Activated CD8-positive, alpha-beta memory T cell treated with anti-CD3 and anti-CD28 coated beads, Interleukin-2, amount 50 U/mL, for 48 hours (primary cell): ENCODE measurements around the gene PLB1.

Source experiments
- DNase-seq: peaks from one replicate; pipeline ENCODE4 v3.0.0-alpha.2; 2020

The PLB1 gene

DNA sequence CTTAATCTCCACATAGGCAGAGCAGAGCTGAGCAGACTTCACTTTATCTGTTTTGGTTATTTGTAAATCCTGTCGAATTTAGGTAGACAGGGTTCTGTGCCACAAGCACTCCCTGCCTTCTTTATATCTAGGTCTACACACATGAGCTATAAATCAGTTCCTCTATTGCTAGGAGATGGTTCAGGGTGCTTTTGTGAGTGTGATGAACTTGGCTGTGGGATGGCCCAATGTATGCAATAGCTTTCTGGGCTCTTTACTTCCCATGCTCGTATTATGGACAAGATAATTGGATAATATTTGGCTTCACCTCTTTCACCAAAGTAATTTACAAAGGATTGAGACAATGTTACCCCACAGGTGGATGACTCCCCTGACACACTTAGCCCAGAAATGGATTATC is 72.2 kb downstream of the PLB1 start:
- DNase-seq, result no peak

DNA sequence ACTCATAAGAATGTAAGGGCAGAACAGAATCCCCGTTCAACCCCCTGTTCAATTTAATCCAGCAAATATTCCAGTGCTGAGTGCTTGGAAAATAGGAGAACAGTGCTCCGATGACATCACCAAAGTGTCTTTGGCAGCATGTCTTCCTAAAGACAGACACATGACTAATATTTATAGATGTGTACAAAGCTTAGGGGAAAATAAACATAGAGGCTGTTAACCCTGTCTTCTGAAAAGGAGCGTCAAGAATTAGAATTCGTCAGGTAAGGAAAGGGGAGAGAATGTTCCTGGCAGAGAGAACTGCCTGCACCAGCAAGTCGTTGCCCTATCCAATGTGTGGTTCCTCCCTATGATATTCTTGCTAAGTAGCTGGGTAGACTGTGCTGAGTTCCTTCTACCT is 72.7 kb downstream of the PLB1 start:
- DNase-seq, result no peak

DNA sequence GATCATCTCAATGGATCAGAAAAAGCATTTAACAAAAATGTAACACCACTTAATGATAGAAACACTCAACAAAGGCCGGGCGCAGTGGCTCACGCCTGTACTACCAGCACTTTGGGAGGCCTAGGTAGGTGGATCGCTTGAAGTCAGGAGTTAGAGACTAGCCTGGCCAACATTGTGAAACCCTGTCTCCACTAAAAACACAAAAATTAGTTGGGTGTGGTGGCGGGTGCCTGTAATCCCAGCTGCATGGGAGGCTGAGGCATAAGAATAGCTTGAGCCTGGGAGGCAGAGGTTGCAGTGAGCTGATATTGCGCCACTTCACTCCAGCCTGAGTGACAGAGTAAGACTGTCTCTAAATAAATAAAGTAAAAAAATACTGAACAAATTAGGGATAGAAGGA is 74.6 kb downstream of the PLB1 start:
- DNase-seq, result no peak

DNA sequence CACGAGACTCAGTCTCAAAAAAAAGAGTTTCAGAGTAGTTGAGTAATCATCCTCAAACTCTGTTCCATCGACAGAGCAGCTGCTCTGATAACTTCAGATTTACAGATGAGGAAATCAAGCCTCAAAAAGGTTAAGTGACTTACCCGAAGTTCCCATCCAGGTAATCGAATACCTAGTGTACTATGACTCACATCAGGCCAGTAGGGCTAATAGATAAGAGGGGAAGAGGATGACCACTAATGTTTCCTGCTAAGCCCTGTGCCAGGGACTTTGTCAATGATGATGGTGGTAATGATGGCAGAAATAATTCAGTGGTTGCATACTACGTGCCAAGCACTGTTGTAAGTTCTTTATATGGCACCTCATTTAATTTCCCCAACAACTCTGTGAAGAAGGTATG is 80.9 kb downstream of the PLB1 start:
- no peak for DNase-seq

DNA sequence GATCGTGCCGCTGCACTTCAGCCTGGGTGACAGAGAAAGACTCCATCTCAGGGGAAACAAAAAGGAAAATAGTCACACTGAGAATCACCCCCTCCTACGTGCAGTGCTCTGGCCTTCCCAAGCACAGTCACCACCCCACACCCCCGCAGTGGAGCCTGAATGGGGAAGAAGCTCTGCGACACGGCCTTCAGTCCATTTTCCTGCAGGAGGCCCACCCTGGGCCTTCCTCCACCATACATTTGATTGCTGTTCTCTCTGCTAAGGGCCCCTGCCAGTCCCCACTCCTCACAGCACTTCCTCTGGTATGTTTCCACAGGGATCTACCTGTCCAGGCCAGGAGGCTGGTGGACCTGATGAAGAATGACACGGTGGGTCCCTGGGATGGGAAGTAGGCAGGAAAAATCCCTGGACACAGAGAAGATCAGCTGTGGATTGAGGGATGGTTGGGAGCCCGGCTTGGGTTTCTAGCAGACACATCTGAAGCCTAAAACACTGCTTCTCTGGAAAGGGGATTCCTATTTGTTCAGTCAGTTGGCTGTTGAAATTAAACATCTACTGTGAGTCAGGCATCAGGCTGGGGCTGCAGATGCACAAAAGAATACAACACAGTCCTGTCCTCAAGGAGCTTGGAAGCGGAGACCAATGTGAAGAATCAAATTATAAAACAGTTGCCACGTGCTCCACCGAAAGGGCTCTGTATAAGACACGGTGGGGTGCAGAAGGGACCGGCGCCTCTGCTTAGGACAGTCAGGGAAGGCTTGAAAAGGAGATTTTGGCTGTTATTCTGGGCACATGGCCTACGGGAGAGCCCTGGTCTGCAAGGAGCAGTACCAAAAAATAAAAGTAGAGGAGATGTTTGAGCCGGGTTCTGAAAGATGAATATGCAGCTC is 82.2 kb downstream of the PLB1 start:
- DNase-seq, result peak; percentile 28

- DNase-seq, result no peak
These were observed 82.9 kb downstream of the PLB1 start for GRCh38 chr2:28578774-28579173.

- DNase-seq, result no peak
These were observed 83.7 kb downstream of the PLB1 start for GRCh38 chr2:28579606-28580005.

GRCh38 chr2:28580078-28580477 is 84.2 kb downstream of the PLB1 start:
- no peak for DNase-seq

- DNase-seq, result no peak
These were observed 85.5 kb downstream of the PLB1 start for GRCh38 chr2:28581312-28581711.

GRCh38 chr2:28582152-28582551 is 86.3 kb downstream of the PLB1 start:
- DNase-seq, result no peak

DNA sequence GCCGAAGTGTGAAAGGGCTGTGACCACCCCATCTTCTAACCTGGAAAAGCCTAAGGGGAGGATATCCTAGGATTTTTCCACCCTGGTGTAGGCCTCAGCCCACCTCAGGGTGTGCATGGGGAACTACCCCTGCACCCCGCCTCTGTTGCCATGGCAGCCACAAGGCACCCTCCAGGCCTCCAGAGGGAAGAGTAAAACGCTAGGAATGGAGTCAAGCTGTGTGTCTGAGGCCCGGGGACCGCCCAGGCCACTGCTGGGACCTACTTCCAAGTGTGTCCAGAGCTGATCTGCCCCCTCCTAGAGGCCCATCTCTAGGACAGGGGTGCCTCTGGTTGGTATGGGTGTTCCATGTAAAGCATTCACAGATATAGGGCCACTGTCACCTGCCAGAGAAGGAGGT is 86.7 kb downstream of the PLB1 start:
- no peak for DNase-seq

GRCh38 chr2:28583899-28584553 is 88.2 kb downstream of the PLB1 start:
- DNase-seq, result peak; percentile 83

- no peak for DNase-seq
These were observed 91.0 kb downstream of the PLB1 start for GRCh38 chr2:28586867-28587266.

- DNase-seq, result no peak
These were observed 91.8 kb downstream of the PLB1 start for GRCh38 chr2:28587526-28588291.

DNA sequence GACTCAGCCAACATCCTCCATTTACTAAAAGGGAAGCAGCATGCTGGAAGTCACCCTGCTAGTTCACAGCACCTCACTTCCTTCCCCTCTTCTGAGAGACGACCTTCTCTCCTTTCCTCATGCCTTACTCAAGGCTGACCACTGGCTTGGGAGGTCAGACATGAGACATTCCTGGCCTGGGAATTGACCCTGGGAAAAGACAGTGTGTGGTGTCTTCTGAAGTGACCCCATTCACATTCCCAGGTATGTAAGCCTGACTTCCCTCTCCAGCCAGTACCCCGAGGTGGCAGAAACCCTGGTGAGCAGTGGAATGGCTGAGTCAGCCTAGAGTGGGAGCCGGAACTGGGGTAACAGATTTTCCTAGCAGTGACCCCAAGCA is 92.4 kb downstream of the PLB1 start:
- no peak for DNase-seq

DNA sequence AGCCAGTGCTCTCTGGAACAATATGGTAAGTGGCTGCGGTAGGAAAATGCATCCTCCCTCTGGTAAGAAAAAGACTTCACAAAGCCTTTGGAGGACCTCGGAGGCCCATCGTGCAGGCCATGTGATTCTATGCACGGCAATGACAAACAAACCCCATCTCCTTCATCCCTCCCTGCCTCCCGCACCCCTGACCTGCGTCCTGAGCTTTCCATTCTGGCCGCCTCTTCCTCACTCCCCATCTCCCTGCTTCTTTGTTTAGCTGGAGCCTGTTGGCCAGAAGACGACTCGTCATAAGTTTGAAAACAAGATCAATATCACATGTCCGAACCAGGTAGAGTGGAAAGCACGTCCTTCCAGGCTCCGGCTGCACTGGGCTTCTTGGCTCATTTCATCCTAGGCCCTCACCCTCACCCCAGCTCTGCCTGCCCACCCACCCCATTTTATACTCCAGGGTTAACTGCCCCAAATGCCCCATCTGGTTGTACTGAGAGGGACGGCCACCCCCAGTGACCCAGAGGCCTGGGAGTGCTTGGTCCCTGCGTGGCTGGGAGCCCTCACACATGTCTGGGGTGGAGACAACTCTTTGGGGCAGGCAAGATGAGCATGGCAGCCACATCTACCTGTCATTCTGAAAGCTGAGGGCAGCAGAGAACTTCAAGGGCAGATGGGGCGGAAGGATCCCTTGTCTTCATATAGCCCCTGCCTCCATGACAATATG is 94.0 kb downstream of the PLB1 start:
- DNase-seq, result no peak

GRCh38 chr2:28590496-28591301 is 94.8 kb downstream of the PLB1 start:
- DNase-seq, result no peak

DNA sequence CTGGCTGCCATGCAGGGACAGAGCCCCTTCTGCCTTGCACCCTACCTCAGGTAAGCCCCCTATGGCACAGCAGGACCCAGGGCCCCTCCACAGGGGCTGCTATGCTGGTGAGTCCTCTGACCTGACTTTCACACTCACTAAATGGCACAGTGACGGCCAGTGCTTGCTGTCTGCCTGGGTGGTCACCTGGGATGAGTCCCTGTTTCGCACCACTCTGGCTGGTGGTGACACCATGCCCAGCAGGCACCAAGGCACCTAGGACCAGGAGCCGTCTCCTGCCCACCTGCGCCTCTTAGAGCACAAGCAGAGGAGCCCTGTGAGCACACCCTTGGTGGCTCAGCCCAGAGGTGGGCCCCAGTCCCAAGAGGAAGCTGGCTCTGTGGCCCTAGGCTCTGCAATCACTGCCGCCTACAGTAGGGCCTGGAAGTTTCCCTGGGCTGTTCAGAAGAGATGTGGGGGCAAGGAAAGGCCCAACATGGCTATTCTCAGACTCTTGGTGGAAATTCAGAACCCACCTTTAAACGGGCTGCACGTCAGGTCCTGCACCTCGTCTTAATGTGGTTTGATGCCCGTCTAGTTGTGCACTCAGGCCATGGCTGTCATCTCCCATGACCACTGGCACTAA is 96.0 kb downstream of the PLB1 start:
- no peak for DNase-seq

- DNase-seq, result no peak
These were observed 96.6 kb downstream of the PLB1 start for GRCh38 chr2:28592481-28592880.

DNA sequence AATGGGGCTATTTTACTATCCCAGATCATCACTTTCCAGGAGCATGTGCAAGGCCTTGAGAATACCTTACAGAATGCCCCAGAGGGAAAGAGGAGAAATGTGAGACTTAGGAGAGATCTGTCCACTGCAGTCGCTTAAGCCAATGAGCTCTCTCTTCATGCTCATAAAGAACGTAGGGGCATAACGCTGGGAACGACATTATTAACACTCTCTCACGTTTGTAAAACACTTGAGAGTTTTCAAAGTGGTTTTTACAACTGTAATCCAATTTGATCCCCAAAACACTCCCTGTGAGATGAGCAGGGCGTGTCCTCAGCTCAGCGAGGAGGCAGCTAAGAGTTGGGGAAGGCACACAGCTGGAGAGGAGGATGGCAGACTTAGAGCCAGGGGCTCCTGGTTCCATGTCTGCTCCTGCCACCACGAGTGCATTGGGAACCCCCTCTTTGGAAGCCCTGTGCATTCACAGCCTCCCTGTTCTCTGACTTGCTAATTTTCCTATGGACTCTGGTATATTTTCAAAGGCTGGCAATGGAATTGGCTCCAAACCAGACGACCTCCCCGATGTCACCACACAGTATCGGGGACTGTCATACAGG is 97.4 kb downstream of the PLB1 start:
- no peak for DNase-seq

GRCh38 chr2:28594000-28594331 is 98.1 kb downstream of the PLB1 start:
- DNase-seq, result no peak
